ENCODE measurements around the gene AGAP3.

- TF ChIP-seq, protein P1, sequence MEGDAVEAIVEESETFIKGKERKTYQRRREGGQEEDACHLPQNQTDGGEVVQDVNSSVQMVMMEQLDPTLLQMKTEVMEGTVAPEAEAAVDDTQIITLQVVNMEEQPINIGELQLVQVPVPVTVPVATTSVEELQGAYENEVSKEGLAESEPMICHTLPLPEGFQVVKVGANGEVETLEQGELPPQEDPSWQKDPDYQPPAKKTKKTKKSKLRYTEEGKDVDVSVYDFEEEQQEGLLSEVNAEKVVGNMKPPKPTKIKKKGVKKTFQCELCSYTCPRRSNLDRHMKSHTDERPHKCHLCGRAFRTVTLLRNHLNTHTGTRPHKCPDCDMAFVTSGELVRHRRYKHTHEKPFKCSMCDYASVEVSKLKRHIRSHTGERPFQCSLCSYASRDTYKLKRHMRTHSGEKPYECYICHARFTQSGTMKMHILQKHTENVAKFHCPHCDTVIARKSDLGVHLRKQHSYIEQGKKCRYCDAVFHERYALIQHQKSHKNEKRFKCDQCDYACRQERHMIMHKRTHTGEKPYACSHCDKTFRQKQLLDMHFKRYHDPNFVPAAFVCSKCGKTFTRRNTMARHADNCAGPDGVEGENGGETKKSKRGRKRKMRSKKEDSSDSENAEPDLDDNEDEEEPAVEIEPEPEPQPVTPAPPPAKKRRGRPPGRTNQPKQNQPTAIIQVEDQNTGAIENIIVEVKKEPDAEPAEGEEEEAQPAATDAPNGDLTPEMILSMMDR (conservative IDR thresholded peaks at IDR 0.05) = no peak
- no peak for TF ChIP-seq ZFX (IDR thresholded peaks at IDR 0.05)
These were observed 49.2 kb downstream of the AGAP3 start for GRCh38 chr7:151135525-151135845.

Measured in C4-2B (cell line).